PC-3 (cell line): Measurements from ENCODE around the gene NPHP1. TPM values are rescaled to one million over a fixed set of nuclear protein-coding genes. Genes with fewer than 3 reads are reported as not detected.
"Not testable (repeated sequence)": the region's sequence is repeated elsewhere in the genome, so short reads cannot be mapped to it uniquely, and the experiment has no call there.

Source experiments
- ATAC-seq: fragments of 200-7000 bp; cut with Tn5 transposase; 2 replicates; pipeline ENCODE4 v1.9.1; 2020; ENCODE audit warnings: mild to moderate bottlenecking, moderate library complexity
- BruUV-seq: library from RNA; stranded (reverse); fragments of 400-500 nt; replicated peaks from 2 replicates; lab custom pipeline; 2021; lab: Mats Ljungman, UMichigan
- CTCF ChIA-PET: fragments of 300-600 bp; sonication (Branson Sonifier 250); formaldehyde crosslinking; loops from one replicate; lab custom pipeline; 2022; ENCODE audit warnings: antibody characterized with exemption; lab: Charles Lee
- POLR2A ChIA-PET: fragments of 300-600 bp; sonication (Branson Sonifier 250); formaldehyde crosslinking; loops from one replicate; lab custom pipeline; 2022; ENCODE audit warnings: antibody characterized with exemption; ENCODE audit not compliant: unreplicated experiment; lab: Charles Lee
- DNase-seq: peaks from one replicate; pipeline ENCODE4 v3.0.0-alpha.2; 2015
- H2AFZ ChIP-seq: fragments of 300-600 bp; sonication (generic); 2 replicates; pipeline ENCODE4 v1.6.0; 2016; ENCODE audit warnings: antibody characterized with exemption, low read length
- H3F3A ChIP-seq: fragments of 300-600 bp; sonication (generic); one replicate; pipeline ENCODE4 v1.6.0; 2017; ENCODE audit warnings: antibody characterized with exemption, low read length, control low read depth, mild to moderate bottlenecking; ENCODE audit not compliant: unreplicated experiment
- H3K27ac ChIP-seq: fragments of 300-600 bp; sonication (generic); 2 replicates; pipeline ENCODE4 v1.5.1; 2016; ENCODE audit warnings: mild to moderate bottlenecking, low read length
- H3K27me3 ChIP-seq: fragments of 300-600 bp; sonication (generic); 2 replicates; pipeline ENCODE4 v1.6.1; 2016; ENCODE audit warnings: low read length, mixed read lengths
- H3K36me3 ChIP-seq: fragments of 300-600 bp; sonication (generic); 2 replicates; pipeline ENCODE4 v1.6.1; 2016; ENCODE audit warnings: low read depth, mixed run types, low read length, mixed read lengths
- H3K4me1 ChIP-seq: fragments of 300-600 bp; sonication (generic); 2 replicates; pipeline ENCODE4 v1.5.1; 2016; ENCODE audit warnings: low read length; ENCODE audit not compliant: insufficient read depth
- H3K4me2 ChIP-seq: fragments of 300-600 bp; sonication (generic); 2 replicates; pipeline ENCODE4 v1.6.0; 2016; ENCODE audit warnings: low read length
- H3K4me3 ChIP-seq: fragments of 300-600 bp; sonication (generic); 2 replicates; pipeline ENCODE4 v1.5.1; 2016; ENCODE audit warnings: mild to moderate bottlenecking, low read length, mixed read lengths
- H3K79me2 ChIP-seq: fragments of 300-600 bp; sonication (generic); 2 replicates; pipeline ENCODE4 v1.6.1; 2017; ENCODE audit warnings: low read length, mixed read lengths
- H3K9ac ChIP-seq: fragments of 300-600 bp; sonication (generic); 2 replicates; pipeline ENCODE4 v1.6.0; 2016; ENCODE audit warnings: mild to moderate bottlenecking, low read length
- H3K9me2 ChIP-seq: fragments of 300-600 bp; sonication (generic); replicated peaks from 2 replicates; pipeline ENCODE4 v1.6.1; 2016; ENCODE audit warnings: mixed run types, low read length, mixed read lengths
- H3K9me3 ChIP-seq: fragments of 300-600 bp; sonication (generic); 2 replicates; pipeline ENCODE4 v1.6.1; 2016; ENCODE audit warnings: low read length, mixed read lengths
- H4K20me1 ChIP-seq: fragments of 300-600 bp; sonication (generic); 2 replicates; pipeline ENCODE4 v1.6.1; 2016; ENCODE audit warnings: low read length, mixed read lengths
- intact Hi-C: fragments of 100-400 bp; cut with micrococcal nuclease; formaldehyde crosslinking; loops from 2 replicates; pipeline ENCODE4 v1.9.0; 2023
- microRNA-seq: library from miRNA; unstranded; fragments of <30 nt; microRNA quantifications from one replicate; pipeline ENCODE4 v1.1.0, GENCODE V29; 2020; ENCODE audit not compliant: unreplicated experiment
- total RNA-seq: library from RNA; depleted of rRNA; stranded (reverse); fragments of >200 nt; gene quantifications from 2 replicates; pipeline ENCODE4 v1.2.3, GENCODE V29; 2014; rRNA removed

Gene NPHP1
- total RNA-seq, 1 experiment from 2014 or later: 4.2 TPM

GRCh38 chr2:110083162-110083561, 121.7 kb downstream of the NPHP1 start:
- H3F3A ChIP-seq, H3K9me3 ChIP-seq, BruUV-seq, H3K79me2 ChIP-seq, H3K36me3 ChIP-seq, H3K27me3 ChIP-seq, H4K20me1 ChIP-seq, POLR2A ChIA-PET, H3K9me2 ChIP-seq, ATAC-seq, DNase-seq, H3K4me1 ChIP-seq, H3K4me2 ChIP-seq, H3K27ac ChIP-seq, intact Hi-C loops, H2AFZ ChIP-seq, H3K9ac ChIP-seq, H3K4me3 ChIP-seq, CTCF ChIA-PET: not testable (repeated sequence)

GRCh38 chr2:110078104-110078503, 126.7 kb downstream of the NPHP1 start:
- H3K4me3 ChIP-seq, H3K4me1 ChIP-seq, H3K9ac ChIP-seq, H3K79me2 ChIP-seq, H3K27me3 ChIP-seq, H3K27ac ChIP-seq, DNase-seq, H3F3A ChIP-seq, CTCF ChIA-PET, H3K9me3 ChIP-seq, H4K20me1 ChIP-seq, H3K36me3 ChIP-seq, intact Hi-C loops, ATAC-seq, BruUV-seq, H3K4me2 ChIP-seq, H3K9me2 ChIP-seq, POLR2A ChIA-PET, H2AFZ ChIP-seq: not testable (repeated sequence)

GRCh38 chr2:110075896-110076295, 128.9 kb downstream of the NPHP1 start:
- CTCF ChIA-PET, H4K20me1 ChIP-seq, H3K9me2 ChIP-seq, H2AFZ ChIP-seq, DNase-seq, H3K4me2 ChIP-seq, H3K4me1 ChIP-seq, H3K27ac ChIP-seq, H3K9me3 ChIP-seq, H3K4me3 ChIP-seq, BruUV-seq, intact Hi-C loops, H3F3A ChIP-seq, H3K9ac ChIP-seq, H3K79me2 ChIP-seq, ATAC-seq, POLR2A ChIA-PET, H3K36me3 ChIP-seq, H3K27me3 ChIP-seq: not testable (repeated sequence)

Small RNA genes within 50 kb of the gene (microRNA-seq; reads per million reads assigned to microRNA genes)
- gene MIR4436B1: not detected

Other genes starting within 250 kb of the NPHP1 start
- 123 and 136 TPM in 2 replicates for gene MALL, start 89.2 kb downstream of the NPHP1 start, total RNA-seq
- gene MTLN, start 7.5 kb upstream of the NPHP1 start, total RNA-seq: 166 and 181 TPM in 2 replicates